Measurements from ENCODE around the gene PDZD7. TPM values are rescaled to one million over a fixed set of nuclear protein-coding genes. Genes with fewer than 3 reads are reported as not detected.

The PDZD7 gene
- total RNA-seq, 1 experiment from 2014 or later = 2.6 TPM

DNA sequence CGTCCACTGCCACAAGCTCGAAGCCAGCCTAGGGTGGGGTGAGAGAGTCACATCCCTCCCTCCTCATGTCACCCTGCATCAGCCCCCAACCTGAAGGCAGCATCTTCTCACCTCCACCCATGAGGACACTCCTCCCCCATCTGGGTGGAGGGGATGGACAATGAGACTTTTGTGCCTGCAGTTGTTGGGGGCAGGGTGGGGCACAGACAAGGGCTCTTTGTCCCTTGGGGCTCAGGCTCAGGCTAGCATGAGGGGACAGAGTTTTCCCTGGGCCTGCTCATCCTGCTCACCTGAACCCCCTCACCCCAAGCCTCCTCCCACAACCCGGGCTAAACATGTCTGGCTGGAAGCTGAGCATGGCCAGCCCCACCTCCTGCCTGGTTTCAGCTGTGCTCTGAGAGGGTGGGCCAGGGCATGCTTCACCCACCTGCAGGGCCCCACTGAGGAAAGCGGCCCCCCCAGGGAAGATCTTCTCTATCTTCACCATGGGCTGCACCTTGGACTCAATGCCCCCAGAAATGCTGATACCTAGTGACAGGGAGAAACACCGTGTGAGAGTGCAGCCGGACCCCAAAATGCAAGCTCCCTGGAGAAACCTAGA is 22.0 kb downstream of the PDZD7 start:
- Histone ChIP-seq H3K79me2 (ENCODE audit: low read length) (no peaks in the 10 kb centered on the region), H2AFZ (ENCODE audit: low read length) (no peak overlapping the region), H3K4me1 (ENCODE audit: low read length) (peaks cover 14% of the 10 kb centered on the region), H3K4me2 (ENCODE audit: low read depth, low read length, poor library complexity, severe bottlenecking) (no peak overlapping the region), H3K4me3 (ENCODE audit: low read length) (no peak overlapping the region), H3K9me2 (replicated peaks; ENCODE audit: insufficient read depth, low read length) (no peaks in the 10 kb centered on the region), H3K9ac (ENCODE audit: low read length) (no peak overlapping the region), H3K36me3 (ENCODE audit: insufficient read depth, low read length) (no peaks in the 10 kb centered on the region), H3K27ac (ENCODE audit: low read length) (no peak overlapping the region), H3K9me3 (ENCODE audit: low read length) (no peaks in the 10 kb centered on the region), H3K27me3 (ENCODE audit: low read length) (no peaks in the 10 kb centered on the region), H4K20me1 (ENCODE audit: insufficient read depth, low read depth, low read length) (no peaks in the 10 kb centered on the region)
- no peak for DNase-seq

DNA sequence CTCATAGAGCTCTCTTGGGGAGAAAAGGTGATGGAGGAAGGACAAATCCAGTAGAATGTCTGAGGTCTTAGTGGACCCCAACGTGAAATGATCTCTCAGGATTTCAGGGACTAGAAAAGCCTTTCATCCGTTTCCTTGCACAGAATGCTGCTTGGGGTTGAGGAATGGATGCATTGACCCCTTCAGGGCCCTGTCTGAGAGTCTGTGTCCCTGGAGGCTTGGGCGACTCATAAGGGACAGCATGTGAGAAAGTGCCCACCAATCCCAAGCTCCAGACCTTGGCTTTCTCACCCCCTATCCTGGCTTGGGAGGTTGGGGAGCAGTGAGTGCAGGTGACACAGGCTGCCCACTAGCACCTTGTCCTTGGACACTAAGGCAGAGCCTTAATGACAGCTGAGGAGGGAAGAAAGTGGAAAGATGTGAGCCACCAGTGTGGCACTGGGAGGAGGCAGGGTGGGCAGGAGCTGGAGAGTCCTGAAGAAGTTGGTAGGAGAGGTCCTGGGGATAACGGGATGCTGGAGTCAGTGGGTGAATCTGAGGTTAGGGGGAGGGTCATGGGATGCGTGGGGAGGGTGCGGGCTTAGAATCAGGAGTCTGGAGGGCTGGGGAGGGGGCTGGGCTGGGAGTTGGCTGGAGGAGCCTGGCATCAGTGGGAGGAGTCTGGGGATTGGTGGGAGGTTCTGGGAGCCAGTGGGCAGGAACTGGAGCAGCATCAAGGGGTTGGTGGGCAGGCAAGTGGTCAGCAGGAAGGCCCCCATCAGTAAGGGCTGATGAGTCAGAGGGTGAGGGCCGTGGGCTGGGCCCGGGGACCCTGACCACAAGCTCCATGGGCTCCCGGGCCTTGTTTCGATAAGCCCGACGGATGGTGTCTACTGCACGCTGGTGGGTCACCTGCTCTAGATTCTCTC is 22.8 kb downstream of the PDZD7 start:
- 0 out of 2 replicates have a peak, but pooled peaks cover under 1% of the 10 kb centered on the region for H3K36me3 ChIP-seq (ENCODE audit: insufficient read depth, low read length)
- no peaks in the 10 kb centered on the region for H3K9me2 ChIP-seq (replicated peaks; ENCODE audit: insufficient read depth, low read length)
- H3K79me2 ChIP-seq (ENCODE audit: low read length) = no peaks in the 10 kb centered on the region
- no peak overlapping the region for H3K27ac ChIP-seq (ENCODE audit: low read length)
- peaks cover 9% of the 10 kb centered on the region for H3K4me1 ChIP-seq (ENCODE audit: low read length)
- H4K20me1 ChIP-seq (ENCODE audit: insufficient read depth, low read depth, low read length) = no peaks in the 10 kb centered on the region
- H3K27me3 ChIP-seq (ENCODE audit: low read length) = no peaks in the 10 kb centered on the region
- H3K9me3 ChIP-seq (ENCODE audit: low read length) = no peaks in the 10 kb centered on the region
- H3K4me3 ChIP-seq (ENCODE audit: low read length) = no peak overlapping the region
- no peak overlapping the region for H3K4me2 ChIP-seq (ENCODE audit: low read depth, low read length, poor library complexity, severe bottlenecking)
- H2AFZ ChIP-seq (ENCODE audit: low read length) = no peak overlapping the region
- no peak overlapping the region for H3K9ac ChIP-seq (ENCODE audit: low read length)
- no peak for DNase-seq

DNA sequence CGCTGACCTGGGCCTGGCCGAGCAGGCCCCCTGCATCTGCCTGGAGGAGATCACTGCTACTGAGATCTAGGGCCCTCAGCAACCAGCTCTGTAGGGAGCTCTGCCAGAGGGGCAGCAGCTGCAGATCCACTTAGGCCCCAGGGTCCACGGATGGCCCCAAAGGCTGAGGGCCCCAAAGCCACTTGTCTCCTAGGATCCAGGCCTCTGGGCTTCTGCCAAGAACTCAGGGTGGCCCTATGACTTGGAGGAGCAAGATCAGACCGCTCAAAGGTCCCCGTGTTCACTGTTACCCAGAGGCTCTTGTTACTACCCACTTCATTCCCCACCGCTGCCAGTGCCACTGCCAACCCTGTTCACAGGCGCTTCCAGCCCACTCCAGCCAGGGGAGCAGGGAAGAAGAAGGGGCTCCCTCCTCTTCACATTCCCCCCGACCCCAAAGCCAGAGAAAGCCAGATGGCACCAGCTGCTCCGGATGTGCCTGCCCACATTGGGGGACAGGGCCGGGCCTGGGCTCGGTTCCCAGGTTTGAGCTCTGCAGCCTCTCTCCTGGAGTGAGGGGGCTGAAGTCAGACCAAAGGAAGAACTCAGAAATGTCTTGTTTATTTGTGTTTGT is 23.7 kb downstream of the PDZD7 start:
- no peaks in the 10 kb centered on the region for H3K9me3 ChIP-seq (ENCODE audit: low read length)
- no peak overlapping the region for H3K27ac ChIP-seq (ENCODE audit: low read length)
- H3K27me3 ChIP-seq (ENCODE audit: low read length) = no peaks in the 10 kb centered on the region
- no peak overlapping the region for H3K4me2 ChIP-seq (ENCODE audit: low read depth, low read length, poor library complexity, severe bottlenecking)
- no peaks in the 10 kb centered on the region for H3K9me2 ChIP-seq (replicated peaks; ENCODE audit: insufficient read depth, low read length)
- 0 out of 2 replicates have a peak, but pooled peaks cover 3% of the 10 kb centered on the region for H3K36me3 ChIP-seq (ENCODE audit: insufficient read depth, low read length)
- H2AFZ ChIP-seq (ENCODE audit: low read length) = no peak overlapping the region
- no peak overlapping the region for H3K9ac ChIP-seq (ENCODE audit: low read length)
- H3K4me1 ChIP-seq (ENCODE audit: low read length) = peaks cover 3% of the 10 kb centered on the region; the same call in 1 of the 2 replicates
- DNase-seq = no peak
- no peak overlapping the region for H3K4me3 ChIP-seq (ENCODE audit: low read length)
- no peaks in the 10 kb centered on the region for H4K20me1 ChIP-seq (ENCODE audit: insufficient read depth, low read depth, low read length)
- H3K79me2 ChIP-seq (ENCODE audit: low read length) = no peaks in the 10 kb centered on the region

DNA sequence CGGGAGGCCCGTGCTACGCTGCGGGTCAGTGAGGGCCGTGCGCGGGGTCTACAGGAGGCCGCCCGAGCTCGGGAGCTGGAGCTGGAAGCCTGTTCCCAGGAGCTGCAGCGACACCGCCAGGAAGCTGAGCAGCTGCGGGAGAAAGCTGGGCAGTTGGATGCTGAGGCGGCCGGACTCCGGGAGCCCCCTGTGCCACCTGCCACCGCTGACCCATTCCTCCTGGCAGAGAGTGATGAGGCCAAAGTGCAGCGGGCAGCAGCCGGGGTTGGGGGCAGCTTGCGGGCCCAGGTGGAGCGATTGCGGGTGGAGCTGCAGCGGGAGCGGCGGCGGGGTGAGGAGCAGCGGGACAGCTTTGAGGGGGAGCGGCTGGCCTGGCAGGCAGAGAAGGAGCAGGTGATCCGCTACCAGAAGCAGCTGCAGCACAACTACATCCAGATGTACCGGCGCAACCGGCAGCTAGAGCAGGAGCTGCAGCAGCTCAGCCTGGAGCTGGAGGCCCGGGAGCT is 24.3 kb downstream of the PDZD7 start:
- no peaks in the 10 kb centered on the region for H3K27me3 ChIP-seq (ENCODE audit: low read length)
- H3K4me3 ChIP-seq (ENCODE audit: low read length) = no peak overlapping the region
- H3K9me2 ChIP-seq (replicated peaks; ENCODE audit: insufficient read depth, low read length) = no peaks in the 10 kb centered on the region
- H3K79me2 ChIP-seq (ENCODE audit: low read length) = no peaks in the 10 kb centered on the region
- no peak overlapping the region for H3K27ac ChIP-seq (ENCODE audit: low read length)
- H3K4me2 ChIP-seq (ENCODE audit: low read depth, low read length, poor library complexity, severe bottlenecking) = no peak overlapping the region
- H3K36me3 ChIP-seq (ENCODE audit: insufficient read depth, low read length) = 0 out of 2 replicates have a peak, but pooled peaks cover 3% of the 10 kb centered on the region
- no peak overlapping the region for H2AFZ ChIP-seq (ENCODE audit: low read length)
- H4K20me1 ChIP-seq (ENCODE audit: insufficient read depth, low read depth, low read length) = no peaks in the 10 kb centered on the region
- no peak for DNase-seq
- no peaks in the 10 kb centered on the region for H3K9me3 ChIP-seq (ENCODE audit: low read length)
- H3K9ac ChIP-seq (ENCODE audit: low read length) = no peak overlapping the region
- peaks cover 3% of the 10 kb centered on the region; the same call in 1 of the 2 replicates for H3K4me1 ChIP-seq (ENCODE audit: low read length)

DNA sequence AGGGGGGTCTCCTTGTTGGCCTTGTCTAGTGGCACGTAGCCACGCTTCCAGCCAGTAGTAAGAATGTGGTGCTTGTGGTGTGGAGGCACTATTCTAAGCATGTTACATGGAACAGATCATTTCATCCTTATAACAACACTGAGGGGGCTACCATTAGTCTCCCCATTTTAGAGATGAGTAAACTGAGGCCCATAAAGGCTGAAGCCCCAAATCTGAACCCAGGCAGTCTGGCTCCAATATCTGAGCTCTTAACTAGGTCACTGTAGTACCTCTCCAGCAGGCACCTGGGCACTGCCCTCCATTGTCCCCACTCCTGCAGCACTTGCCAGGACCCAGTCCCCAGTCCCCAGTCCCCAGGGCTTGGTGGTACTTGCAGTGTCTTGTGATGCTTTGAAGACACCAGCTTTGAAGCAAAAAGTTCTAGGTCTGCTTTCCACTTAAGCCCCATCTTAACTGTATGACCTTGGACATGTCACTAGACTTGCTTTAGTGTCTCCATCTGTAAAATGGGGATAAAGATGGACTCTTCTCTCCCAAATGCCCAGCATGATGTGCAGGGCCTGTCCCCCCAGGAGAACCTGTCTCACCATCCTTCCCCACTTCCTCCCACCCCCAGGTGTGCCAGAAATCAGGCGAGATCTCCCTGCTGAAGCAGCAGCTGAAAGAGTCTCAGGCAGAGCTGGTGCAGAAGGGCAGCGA is 24.9 kb downstream of the PDZD7 start:
- Histone ChIP-seq H3K79me2 (ENCODE audit: low read length) (peaks cover 4% of the 10 kb centered on the region), H4K20me1 (ENCODE audit: insufficient read depth, low read depth, low read length) (no peaks in the 10 kb centered on the region)

DNA sequence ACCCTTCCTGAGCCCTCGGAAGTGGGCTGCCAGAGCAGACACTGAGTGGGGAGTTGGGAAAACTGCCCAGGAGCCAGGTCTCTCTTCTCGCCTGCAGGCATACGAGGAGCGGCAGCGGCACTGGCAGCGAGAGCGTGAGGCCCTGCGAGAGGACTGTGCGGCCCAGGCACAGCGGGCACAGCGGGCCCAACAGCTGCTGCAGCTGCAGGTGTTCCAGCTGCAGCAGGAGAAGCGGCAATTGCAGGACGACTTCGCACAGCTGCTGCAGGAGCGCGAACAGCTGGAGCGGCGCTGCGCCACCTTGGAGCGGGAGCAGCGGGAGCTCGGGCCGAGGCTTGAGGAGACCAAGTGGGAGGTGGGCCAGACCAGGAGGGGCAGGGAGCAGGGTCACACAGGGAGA is 25.6 kb downstream of the PDZD7 start:
- H3K27me3 ChIP-seq (ENCODE audit: low read length) = no peaks in the 10 kb centered on the region
- no peak overlapping the region for H3K4me2 ChIP-seq (ENCODE audit: low read depth, low read length, poor library complexity, severe bottlenecking)
- H3K9me3 ChIP-seq (ENCODE audit: low read length) = no peaks in the 10 kb centered on the region
- H3K27ac ChIP-seq (ENCODE audit: low read length) = no peak overlapping the region
- no peak overlapping the region for H3K4me3 ChIP-seq (ENCODE audit: low read length)
- no peak for DNase-seq
- H3K9me2 ChIP-seq (replicated peaks; ENCODE audit: insufficient read depth, low read length) = no peaks in the 10 kb centered on the region
- peaks cover 6% of the 10 kb centered on the region for H3K79me2 ChIP-seq (ENCODE audit: low read length)
- 0 out of 2 replicates have a peak, but pooled peaks cover 3% of the 10 kb centered on the region for H3K36me3 ChIP-seq (ENCODE audit: insufficient read depth, low read length)
- H2AFZ ChIP-seq (ENCODE audit: low read length) = no peak overlapping the region
- peaks cover 3% of the 10 kb centered on the region; the same call in 1 of the 2 replicates for H3K4me1 ChIP-seq (ENCODE audit: low read length)
- no peak overlapping the region for H3K9ac ChIP-seq (ENCODE audit: low read length)
- no peaks in the 10 kb centered on the region for H4K20me1 ChIP-seq (ENCODE audit: insufficient read depth, low read depth, low read length)

More for the DNA sequence above, 24.9 kb downstream of the PDZD7 start:
- no peaks in the 10 kb centered on the region for H3K27me3 ChIP-seq (ENCODE audit: low read length)
- H3K4me2 ChIP-seq (ENCODE audit: low read depth, low read length, poor library complexity, severe bottlenecking) = no peak overlapping the region
- H3K27ac ChIP-seq (ENCODE audit: low read length) = no peak overlapping the region
- no peak overlapping the region for H2AFZ ChIP-seq (ENCODE audit: low read length)
- no peaks in the 10 kb centered on the region for H3K9me2 ChIP-seq (replicated peaks; ENCODE audit: insufficient read depth, low read length)
- no peak for DNase-seq
- 0 out of 2 replicates have a peak, but pooled peaks cover 3% of the 10 kb centered on the region for H3K36me3 ChIP-seq (ENCODE audit: insufficient read depth, low read length)
- no peak overlapping the region for H3K9ac ChIP-seq (ENCODE audit: low read length)
- H3K4me1 ChIP-seq (ENCODE audit: low read length) = peaks cover 3% of the 10 kb centered on the region; the same call in 1 of the 2 replicates
- H3K4me3 ChIP-seq (ENCODE audit: low read length) = no peak overlapping the region
- no peaks in the 10 kb centered on the region for H3K9me3 ChIP-seq (ENCODE audit: low read length)

DNA sequence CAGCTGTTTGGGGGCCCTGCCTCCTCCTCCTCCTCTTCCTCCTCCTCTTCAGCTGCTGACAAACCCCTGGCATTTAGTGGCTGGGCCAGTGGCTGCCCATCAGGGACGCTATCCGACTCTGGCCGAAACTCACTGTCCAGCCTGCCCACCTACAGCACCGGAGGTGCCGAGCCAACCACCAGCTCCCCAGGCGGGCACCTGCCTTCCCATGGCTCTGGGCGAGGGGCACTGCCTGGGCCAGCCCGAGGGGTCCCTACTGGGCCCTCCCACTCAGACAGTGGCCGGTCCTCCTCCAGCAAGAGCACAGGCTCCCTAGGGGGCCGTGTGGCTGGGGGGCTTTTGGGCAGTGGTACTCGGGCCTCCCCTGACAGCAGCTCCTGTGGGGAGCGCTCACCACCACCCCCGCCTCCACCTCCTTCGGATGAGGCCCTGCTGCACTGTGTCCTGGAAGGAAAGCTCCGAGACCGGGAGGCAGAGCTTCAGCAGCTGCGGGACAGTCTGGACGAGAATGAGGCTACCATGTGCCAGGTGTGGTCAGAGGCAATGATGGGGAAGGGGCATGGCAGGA is 27.2 kb downstream of the PDZD7 start:
- Histone ChIP-seq H3K4me3 (ENCODE audit: low read length) (no peak overlapping the region), H3K4me1 (ENCODE audit: low read length) (peaks cover 3% of the 10 kb centered on the region), H4K20me1 (ENCODE audit: insufficient read depth, low read depth, low read length) (no peaks in the 10 kb centered on the region), H3K9ac (ENCODE audit: low read length) (no peak overlapping the region), H3K27ac (ENCODE audit: low read length) (no peak overlapping the region), H3K27me3 (ENCODE audit: low read length) (no peaks in the 10 kb centered on the region), H3K4me2 (ENCODE audit: low read depth, low read length, poor library complexity, severe bottlenecking) (no peak overlapping the region), H3K9me3 (ENCODE audit: low read length) (no peaks in the 10 kb centered on the region), H3K9me2 (replicated peaks; ENCODE audit: insufficient read depth, low read length) (no peaks in the 10 kb centered on the region), H3K79me2 (ENCODE audit: low read length) (peaks cover 12% of the 10 kb centered on the region), H3K36me3 (ENCODE audit: insufficient read depth, low read length) (0 out of 2 replicates have a peak, but pooled peaks cover 3% of the 10 kb centered on the region), H2AFZ (ENCODE audit: low read length) (no peak overlapping the region)
- DNase-seq = no peak

Data from Karpas-422 (cell line).